ENCODE measurements around the gene ZNF17.

Gene ZNF17

DNA sequence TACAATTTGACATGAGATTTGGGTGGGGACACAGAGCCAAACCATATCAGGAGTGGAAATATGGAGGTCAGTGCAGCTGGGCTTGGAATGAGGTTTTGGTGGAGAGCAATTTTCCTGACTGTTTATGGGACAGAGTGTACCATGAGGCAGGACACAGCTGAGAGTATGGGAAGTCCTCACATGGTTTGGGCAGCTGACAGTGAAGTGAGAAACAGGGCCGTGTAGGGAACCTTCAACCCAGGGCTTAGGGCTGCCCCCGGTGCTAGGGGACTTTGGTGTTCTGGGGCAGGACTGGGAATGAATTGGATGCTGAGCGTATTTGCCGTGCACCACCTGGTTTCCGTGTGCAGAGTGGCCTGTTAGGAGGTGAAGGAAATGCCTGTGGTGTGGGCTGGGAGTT lies 15.3 kb upstream of the ZNF17 start:
- TF ChIP-seq GATA3 (IDR thresholded peaks at IDR 0.05; ENCODE audit: low read depth, low read length) (no peak), GATA2 (IDR thresholded peaks at IDR 0.05; ENCODE audit: low read depth, low read length) (no peak)

DNA sequence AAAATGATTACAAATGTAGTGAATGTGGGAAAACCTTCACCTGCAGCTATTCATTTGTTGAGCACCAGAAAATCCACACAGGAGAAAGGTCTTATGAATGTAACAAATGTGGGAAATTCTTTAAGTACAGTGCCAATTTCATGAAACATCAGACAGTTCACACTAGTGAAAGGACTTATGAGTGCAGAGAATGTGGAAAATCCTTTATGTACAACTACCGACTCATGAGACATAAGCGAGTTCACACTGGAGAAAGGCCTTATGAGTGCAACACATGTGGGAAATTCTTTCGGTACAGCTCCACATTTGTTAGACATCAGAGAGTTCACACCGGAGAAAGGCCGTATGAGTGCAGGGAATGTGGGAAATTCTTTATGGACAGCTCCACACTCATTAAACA lies 12.1 kb upstream of the ZNF17 start:
- TF ChIP-seq GATA3 (IDR thresholded peaks at IDR 0.05; ENCODE audit: low read depth, low read length) (no peak), GATA2 (IDR thresholded peaks at IDR 0.05; ENCODE audit: low read depth, low read length) (no peak)

DNA sequence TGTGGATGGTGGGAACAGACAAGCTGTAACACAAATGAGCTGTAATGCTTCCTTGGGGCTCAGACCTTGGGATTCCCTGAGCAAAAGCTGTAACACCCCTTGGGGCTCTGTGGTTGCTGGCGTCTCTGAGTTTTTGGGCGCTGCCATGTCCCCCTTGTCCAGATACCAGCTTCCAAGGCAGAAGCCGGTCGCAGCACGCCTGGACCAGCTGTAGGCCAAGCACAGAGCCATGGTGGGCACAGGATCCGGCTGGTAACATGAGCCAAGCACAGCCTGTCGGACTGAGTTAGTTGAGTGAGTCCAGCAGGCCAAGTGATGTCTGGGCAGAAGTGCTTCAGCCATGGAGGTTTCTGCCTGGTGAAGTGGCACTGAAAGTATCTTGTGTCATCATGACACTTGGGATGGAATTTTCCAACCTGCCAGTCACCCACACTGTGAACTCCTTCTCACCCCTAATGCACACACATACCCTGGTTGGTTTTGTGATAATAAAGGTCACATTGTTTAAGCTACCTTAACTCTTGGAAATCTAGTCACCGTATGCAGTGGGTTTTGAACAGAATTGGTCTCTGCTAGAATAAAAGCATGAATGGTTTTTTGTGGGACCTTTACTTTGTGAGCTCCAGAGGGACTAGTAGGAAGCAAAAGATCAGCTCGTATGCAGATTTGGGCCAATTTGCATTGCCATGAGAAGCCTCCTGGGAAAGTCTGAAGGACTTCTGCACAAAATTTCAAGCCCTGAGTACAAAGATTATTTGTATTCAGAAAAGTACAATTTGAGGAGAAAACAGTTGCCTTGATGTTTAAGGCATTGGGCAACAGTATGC lies 7.0 kb upstream of the ZNF17 start:
- TF ChIP-seq GATA3 (IDR thresholded peaks at IDR 0.05; ENCODE audit: low read depth, low read length) (no peak), GATA2 (IDR thresholded peaks at IDR 0.05; ENCODE audit: low read depth, low read length) (no peak)

DNA sequence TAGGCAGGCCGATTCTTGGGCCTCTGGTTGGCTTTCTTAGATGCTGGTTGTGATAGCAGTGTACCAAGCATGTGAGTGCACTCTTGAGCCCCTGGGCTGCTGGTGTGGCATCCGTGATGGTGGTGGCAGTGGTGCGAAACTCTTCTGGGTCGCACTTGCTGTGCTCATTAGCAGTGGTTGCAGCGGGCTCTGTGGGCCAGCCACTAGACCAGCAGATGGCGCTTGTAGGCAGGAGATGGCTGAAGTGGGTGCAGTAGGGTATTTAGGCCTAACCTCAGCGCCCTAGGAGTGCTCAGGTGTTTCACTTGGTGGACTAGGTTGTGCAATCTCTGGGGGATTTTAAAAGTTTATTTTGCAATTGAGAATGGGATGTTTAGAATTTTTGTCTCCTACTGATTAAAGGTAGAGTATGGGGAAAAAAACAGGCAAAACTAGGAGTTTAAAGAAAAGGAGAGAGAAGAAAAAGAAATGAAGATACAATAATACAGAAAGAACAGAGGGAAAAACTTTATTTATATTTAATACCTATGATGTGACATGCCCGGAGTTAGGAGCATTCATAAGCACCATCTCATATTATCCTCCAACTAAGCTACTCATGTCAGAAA lies 4.3 kb upstream of the ZNF17 start:
- no peak for TF ChIP-seq GATA3 (IDR thresholded peaks at IDR 0.05; ENCODE audit: low read depth, low read length)
- no peak for TF ChIP-seq GATA2 (IDR thresholded peaks at IDR 0.05; ENCODE audit: low read depth, low read length)

DNA sequence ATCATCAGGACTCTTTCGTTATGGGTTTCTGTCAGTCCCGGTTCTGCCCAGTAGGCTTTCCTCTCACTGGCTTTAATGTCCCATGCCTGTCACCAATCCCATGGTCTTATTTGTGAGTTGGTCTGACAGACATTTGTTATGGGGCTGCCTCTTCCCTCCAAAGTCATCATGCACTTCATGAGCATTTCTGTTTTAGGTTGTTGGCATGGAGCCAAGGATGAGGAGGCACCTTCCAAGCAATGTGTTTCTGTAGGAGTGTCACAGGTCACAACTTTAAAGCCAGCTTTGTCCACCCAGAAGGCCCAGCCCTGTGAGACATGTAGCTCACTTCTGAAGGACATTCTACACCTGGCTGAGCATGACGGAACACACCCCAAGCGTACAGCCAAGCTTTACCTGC lies 8.5 kb downstream of the ZNF17 start:
- TF ChIP-seq GATA3 (IDR thresholded peaks at IDR 0.05; ENCODE audit: low read depth, low read length) (no peak), GATA2 (IDR thresholded peaks at IDR 0.05; ENCODE audit: low read depth, low read length) (no peak)

DNA sequence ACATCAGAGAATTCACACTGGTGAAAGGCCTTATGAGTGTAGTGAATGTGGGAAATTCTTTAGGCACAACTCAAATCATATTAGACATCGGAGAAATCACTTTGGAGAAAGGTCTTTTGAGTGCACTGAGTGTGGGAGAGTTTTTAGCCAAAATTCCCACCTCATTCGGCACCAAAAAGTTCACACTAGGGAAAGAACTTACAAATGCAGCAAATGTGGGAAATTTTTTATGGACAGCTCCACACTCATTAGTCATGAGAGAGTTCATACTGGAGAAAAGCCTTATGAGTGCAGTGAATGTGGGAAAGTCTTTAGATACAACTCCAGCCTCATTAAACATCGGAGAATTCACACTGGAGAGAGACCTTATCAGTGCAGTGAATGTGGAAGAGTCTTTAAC lies 10.1 kb downstream of the ZNF17 start:
- no peak for TF ChIP-seq GATA2 (IDR thresholded peaks at IDR 0.05; ENCODE audit: low read depth, low read length)
- no peak for TF ChIP-seq GATA3 (IDR thresholded peaks at IDR 0.05; ENCODE audit: low read depth, low read length)

DNA sequence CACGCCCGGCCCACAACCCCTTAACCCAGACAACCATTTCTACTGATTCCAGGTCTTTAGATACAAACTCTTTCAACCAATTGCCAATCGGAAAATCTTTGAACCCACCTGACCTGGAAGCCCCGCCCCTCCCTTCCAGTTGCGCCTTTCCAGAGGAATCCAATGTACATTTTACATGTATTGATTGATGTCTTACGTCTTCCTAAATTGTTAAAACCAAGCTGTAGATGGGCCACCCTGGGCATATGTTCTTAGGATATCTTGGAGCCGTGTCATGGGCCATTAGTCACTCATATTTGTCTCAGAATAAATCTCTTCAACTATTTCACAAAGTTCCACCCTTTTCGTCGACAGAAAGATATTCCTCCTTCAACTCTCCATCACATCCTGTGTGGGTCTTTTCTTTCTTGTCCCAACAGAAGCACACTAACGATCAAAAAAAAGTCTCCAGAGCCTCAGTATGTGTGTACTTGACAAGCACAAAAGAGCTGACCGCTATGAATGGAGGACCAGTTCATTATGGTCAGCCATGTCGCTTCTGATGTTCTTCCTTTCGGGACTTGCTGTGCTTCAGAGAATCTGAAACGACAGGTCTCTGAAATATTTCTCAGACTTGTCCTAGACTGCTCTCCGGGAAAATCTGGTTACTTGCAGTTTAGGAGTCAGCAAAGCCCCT lies 23.6 kb downstream of the ZNF17 start:
- TF ChIP-seq GATA3 (IDR thresholded peaks at IDR 0.05; ENCODE audit: low read depth, low read length) (no peak), GATA2 (IDR thresholded peaks at IDR 0.05; ENCODE audit: low read depth, low read length) (no peak)

DNA sequence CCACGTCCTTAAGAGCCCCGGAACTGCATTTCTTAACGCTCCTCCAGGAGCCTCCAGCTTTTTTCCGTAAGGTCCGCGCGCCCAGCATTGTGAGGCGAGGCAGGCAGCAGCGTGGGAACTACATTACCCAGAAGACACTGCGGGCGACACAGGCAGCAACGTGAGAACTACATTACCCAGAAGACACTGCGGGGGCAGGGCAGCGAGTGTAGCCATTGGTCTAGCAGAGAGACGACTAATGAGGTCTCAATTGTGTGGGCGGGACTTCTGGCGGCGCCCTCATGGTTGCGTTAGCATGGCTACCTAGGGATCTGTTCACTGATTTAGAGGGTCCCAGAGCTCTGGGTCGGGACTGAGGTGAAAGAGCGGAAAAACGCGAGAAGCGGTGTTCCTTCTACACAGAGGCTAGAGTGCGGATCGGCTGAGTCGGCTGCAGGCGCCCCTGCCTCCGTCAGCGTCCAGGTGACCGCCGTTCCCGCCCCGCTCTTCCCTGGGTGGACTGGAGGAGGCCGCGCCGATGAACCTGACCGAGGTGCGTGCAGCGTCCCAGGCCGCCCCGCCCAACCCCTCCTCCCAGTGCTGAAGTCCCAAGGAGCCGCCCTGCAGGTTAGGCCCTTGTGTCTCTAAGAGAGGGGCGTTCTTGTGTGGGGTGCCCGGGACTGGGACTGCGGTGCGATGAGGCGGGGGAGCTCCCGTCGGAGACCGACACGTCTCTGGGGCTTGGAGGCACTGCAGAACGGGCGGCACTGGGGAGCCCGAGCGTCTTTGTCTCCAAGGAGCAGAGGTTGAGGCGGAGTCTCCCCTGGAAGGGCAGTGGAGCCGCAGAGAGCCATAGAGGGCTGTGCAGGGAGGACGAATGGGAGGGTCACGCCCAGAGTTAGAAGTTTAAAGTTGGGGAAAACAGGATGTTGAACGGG lies 24.4 kb downstream of the ZNF17 start, which contains the start of gene ZNF749:
ZNF749 (plus strand) TSS at position 264 of the 917 bp plus-strand sequence; CDS start at position 518, 254 bp downstream.
- TF ChIP-seq GATA3 (IDR thresholded peaks at IDR 0.05; ENCODE audit: low read depth, low read length) (no peak), GATA2 (IDR thresholded peaks at IDR 0.05; ENCODE audit: low read depth, low read length) (no peak)

DNA sequence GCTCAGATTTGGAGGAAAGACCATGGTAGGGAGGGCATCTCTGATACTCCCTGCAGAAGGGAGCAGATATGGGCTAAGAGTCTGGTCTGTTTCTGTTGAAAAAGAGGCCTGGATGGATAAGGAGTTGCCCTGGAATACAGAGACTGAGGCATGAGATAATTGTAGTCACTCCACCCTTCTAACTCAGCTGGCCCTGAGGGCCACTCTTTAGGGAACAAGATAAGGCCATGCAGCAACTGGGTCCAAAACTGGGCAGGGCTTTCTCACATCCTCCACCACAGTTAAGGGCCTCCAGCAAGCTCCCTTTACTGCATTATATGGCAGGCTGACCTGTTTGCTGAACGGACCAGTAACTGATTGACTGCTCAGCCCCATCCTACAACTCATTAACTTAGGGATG lies 25.5 kb downstream of the ZNF17 start:
- TF ChIP-seq GATA2 (IDR thresholded peaks at IDR 0.05; ENCODE audit: low read depth, low read length) (no peak), GATA3 (IDR thresholded peaks at IDR 0.05; ENCODE audit: low read depth, low read length) (no peak)

DNA sequence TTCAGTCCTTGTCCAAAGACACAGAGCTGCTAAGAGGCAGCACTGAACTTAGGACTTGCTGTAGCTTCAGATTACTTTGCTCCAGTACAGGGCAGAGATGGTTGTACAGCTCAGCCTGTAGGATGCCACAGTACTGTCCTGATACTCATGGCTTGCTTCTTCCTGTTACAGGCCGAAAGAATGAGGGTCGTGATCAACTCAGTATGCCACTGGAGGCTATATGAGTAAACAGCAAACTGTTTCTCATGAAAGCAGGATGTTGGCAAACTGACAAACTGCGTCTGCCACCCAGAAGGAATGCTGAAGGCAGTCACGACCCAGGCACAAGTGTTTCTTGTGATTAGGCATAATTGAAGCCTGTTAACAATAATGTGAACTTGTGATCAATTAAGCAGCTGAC lies 27.0 kb downstream of the ZNF17 start:
- TF ChIP-seq GATA2 (IDR thresholded peaks at IDR 0.05; ENCODE audit: low read depth, low read length) (no peak), GATA3 (IDR thresholded peaks at IDR 0.05; ENCODE audit: low read depth, low read length) (no peak)

DNA sequence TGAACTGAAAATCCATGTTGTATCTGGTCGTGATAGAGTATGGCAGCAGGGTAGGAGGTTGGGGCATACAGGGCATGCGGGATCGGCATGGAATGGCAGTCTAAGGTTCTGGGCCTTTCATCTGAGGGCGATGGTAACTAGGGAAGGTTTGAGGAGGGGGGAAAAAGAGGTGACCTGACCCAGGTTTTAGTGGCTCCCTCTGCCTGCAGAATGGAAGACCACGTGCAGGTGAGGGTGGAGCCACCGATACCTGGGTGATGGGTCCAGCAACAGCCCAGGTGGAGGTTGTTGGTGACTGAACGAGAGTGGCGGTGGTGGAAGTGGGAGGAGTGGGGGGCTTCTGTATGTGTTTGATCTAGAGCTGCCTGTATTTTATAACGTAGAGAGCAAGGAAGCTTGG lies 28.0 kb downstream of the ZNF17 start:
- TF ChIP-seq GATA3 (IDR thresholded peaks at IDR 0.05; ENCODE audit: low read depth, low read length) (no peak), GATA2 (IDR thresholded peaks at IDR 0.05; ENCODE audit: low read depth, low read length) (no peak)

DNA sequence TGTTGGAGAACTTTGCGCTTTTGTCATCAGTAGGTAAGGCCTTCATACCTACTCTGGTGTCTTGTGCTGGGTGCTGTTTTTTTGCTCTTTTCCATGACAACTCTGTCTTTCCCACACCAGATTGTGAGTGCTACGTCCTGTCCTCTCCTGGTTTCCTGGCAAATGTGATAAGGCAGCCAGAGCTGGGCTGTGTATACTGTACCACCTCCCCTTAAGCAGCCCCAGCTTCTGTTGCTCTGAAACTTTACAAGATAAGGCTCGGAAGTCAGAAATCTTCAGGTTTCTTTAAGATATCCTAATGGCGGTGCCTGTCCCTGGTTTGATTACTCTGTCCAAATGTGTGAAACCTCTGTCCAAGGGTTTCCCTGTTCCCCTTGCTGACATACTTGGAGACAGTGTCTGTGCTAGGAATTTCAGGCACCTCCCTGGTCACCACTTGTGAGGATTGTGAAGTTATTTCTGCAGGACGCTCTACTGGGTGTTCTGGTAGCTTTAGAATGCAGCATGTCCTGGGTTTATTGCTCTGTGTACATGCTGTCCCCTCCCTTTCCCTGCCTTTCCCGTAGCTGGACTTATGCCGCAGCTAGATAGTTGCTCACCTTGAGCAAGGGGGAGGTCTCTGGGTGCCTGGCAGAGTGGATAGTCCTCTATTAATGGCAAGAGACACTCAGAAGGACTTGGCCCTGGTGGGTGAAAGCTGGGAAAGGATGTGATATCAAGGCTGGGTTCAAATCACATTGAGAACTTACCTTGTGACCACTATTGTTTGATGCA lies 31.2 kb downstream of the ZNF17 start:
- TF ChIP-seq GATA2 (IDR thresholded peaks at IDR 0.05; ENCODE audit: low read depth, low read length) (no peak), GATA3 (IDR thresholded peaks at IDR 0.05; ENCODE audit: low read depth, low read length) (no peak)

DNA sequence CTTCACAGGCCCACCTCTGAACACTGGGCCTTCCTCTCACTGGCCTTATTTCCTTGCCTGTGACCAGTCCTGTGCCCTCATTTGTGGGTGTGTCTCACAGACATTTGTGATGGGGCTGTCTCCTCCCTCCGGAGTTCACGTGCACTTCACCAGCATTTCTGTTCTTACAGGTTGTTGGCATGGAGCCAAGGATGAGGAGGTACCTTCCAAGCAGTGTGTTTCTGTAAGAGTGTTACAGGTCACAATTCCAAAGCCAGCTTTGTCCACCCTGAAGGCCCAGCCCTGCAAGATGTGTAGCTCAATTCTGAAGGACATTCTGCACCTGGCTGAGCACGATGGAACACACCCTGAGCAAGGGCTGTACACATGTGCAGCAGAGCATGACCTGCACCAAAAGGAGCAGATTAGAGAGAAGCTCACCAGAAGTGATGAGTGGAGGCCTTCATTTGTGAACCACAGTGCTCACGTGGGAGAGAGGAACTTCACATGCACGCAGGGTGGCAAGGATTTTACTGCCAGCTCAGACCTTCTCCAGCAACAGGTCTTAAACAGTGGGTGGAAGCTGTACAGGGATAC lies 32.2 kb downstream of the ZNF17 start:
- TF ChIP-seq GATA3 (IDR thresholded peaks at IDR 0.05; ENCODE audit: low read depth, low read length), result no peak
- no peak for TF ChIP-seq GATA2 (IDR thresholded peaks at IDR 0.05; ENCODE audit: low read depth, low read length)

All from SH-SY5Y (cell line).